Peyer's patch (tissue), 4 donors: ENCODE data around the gene GARIN5B.

Experiments used
- CTCF ChIP-seq, 6 experiments: fragments of 450-650 bp in 4 of 6; fragments of 200-600 bp in 2 of 6; sonication (generic) in 1 of 6; IDR thresholded peaks; one replicate each; pipeline ENCODE4 v1.5.1; 2017 to 2019; ENCODE audit warnings: antibody characterized with exemption in 6 of 6, mild to moderate bottlenecking in 3 of 6, moderate library complexity in 1 of 6
- POLR2A ChIP-seq, 2 donors: fragments of 450-650 bp; IDR thresholded peaks; one replicate each; pipeline ENCODE4 v1.5.1; 2017; ENCODE audit warnings: antibody characterized with exemption in 2 of 2, mild to moderate bottlenecking in 2 of 2, moderate library complexity in 2 of 2

GRCh38 chr19:55390461-55390880 is 27.4 kb upstream of the GARIN5B start:
- no peak for TF ChIP-seq POLR2A (IDR thresholded peaks at IDR 0.05)
- TF ChIP-seq CTCF (IDR thresholded peaks at IDR 0.05): no peak
